Amniotic stem cell (primary cell): ENCODE results near the gene WNT7B.

ENCODE experiments used
- DNase-seq: peaks from one replicate; lab custom pipeline; 2025; lab: John Stamatoyannopoulos, UW

WNT7B gene

DNA sequence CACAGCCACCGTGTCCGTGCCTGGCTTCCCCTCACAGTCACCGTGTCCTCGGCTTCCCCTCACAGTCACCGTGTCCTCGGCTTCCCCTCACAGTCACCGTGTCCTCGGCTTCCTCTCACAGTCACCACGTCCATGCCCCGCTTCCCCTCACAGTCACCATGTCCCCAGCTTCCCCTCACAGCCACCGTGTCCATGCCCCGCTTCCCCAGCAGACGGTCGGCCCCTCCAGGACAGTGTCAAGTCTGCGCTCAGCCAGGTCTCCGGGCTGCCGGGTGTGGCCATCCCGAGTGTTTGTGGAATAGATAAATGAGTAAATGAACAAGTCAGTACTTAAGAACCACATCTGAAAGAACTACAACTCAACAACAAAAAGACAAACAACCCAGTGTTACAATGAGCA lies 23.8 kb downstream of the WNT7B start:
- DNase-seq: no peak

DNA sequence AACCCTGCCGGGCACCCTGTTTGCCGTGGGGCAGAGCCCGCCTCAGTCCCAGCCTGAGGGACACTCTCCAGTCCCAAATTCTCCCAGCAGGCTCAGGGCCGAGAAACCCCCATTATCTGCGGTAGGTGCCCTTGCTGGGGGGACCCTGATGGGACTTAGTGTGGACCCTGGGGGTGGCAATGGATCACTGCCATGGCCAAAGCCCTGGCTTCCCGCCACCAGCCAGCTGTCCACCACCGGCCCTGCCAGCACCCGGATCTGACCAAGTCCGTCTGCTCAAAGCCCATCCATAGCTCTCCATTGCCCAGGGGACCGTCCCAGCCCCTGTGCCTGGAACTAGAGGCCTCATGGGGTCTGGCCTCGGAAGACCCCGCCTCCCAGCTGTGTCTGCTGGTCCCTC lies 24.4 kb downstream of the WNT7B start:
- no peak for DNase-seq

DNA sequence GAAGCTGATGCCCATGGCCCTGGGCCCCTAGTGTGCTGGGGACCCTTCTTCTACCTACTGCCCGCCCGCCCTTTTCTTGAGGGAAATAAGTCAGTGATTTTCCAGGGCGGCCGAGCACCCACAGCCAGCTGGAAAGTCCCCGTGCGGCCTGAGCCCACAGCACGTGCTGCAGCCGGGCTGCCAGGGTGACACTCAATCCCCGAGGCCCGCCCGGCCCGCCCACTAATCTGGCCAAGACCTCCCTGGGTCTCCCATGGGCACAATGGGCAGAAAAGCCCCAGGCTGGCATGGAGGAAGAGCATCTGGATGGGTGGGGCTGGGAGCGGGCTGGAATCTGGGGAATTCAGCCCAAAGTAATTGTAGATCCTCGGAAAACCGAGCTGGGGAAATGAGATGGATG lies 24.8 kb downstream of the WNT7B start:
- DNase-seq: no peak

DNA sequence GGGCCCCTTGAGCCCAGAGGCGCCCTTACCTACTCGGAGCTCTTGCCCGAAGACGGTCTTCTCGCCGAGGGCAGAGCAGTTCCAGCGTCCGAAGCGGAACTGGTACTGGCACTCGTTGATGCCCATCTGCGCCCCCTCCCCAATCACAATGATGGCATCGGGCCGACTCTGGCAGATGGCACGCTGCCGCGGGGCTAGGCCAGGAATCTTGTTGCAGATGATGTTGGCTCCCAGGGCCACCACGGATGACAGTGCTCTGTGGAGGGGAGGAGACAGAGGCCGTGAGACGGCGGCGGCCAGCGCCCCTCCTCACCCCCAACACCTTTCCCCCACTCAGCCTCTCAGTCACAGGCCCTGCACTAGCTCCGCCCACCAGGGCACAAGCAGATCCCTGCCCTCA lies 27.1 kb downstream of the WNT7B start:
- no peak for DNase-seq

DNA sequence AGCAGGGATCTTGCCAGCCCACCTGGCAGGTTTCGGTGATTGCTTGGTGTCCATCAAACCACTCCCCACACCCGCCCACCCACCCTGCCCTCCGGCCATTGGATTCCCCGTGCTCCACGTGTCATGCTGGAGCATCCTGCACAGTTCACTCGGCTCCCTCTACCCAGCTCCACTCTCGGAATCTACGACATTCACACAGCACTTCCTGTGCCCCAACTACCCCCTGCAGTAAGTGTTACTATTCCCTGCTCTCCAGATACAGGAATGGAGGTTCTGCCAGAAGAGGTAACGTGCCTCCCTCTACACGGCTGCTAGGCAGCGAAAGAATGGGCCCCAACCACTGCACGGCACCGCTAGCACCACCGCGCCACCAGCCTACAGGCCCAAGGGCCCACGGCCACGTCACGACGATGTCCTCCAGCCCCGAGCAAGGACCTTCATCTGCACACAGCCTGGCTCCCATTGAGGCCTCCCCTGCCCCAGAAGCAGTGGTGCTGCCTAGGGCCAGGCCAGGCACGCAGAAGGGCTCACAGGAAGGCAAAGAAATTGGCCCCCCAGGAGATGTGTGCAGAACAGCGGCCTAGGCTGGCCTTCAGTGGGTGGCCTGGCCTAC lies 27.6 kb downstream of the WNT7B start:
- no peak for DNase-seq

DNA sequence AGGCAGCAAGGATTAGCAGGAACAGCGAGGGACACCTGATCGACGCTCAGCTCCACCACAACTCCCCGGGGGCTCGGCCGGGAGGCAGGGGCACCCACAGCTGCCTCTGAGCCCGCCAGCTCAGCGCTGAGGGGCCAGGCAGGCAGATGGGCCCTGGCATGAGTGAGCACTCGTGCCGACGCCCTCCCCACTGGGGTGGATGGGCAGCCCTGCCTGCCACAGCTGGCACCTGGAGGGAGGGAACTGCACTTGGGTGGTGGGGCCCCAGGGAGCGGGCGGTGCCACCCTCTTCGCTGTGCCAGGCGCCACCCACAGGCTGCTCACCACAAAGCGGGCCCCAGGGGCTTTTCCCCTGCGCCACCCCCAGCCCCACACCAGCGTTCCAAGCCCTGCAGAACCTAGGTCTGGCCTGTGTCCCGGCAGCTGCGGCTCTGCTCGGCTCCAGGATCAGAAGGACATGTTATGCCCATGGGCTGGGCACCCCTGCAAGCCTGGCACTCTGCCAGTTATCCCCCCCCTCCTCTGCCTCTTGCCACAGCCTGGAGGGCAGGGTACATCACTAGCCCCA lies 28.8 kb downstream of the WNT7B start:
- DNase-seq: no peak

DNA sequence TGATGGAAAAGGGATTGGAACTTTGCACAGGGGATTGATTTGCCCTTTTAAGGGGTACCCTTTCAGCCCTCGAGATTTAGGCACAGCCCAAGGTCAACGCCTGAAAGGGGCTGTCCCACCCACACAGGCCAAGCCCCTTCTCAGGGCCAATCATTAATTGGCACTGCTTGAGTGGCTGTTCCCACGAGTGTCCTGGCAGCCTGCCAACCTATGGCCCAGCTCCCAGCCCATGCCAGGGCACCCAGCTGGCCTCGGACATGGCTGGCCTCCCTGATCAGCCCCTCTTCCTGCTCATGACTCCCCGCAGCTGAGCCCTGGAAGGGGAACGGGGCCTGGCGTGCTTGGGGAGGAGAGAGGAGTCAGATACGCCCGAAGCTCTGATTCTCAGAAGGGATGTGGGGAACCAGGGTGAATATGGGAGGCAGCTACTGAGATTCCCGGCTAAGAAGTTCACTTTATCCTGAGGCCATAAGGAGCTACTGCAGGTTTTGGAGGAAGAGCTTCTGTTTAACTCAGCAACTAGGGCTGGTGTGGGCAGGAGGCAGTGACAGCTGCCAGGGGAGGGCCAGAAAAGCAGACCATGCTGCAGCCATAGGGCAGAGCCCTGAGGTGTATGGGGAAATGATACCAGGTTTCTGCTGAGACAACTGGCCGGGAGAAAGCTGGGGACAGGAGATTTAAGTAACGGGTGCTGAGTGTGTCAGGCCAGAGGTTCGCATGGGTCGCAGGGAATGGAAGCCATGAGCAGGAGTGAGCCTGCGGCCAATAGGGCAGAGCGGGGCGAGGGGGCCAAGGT lies 30.0 kb downstream of the WNT7B start:
- DNase-seq: no peak

DNA sequence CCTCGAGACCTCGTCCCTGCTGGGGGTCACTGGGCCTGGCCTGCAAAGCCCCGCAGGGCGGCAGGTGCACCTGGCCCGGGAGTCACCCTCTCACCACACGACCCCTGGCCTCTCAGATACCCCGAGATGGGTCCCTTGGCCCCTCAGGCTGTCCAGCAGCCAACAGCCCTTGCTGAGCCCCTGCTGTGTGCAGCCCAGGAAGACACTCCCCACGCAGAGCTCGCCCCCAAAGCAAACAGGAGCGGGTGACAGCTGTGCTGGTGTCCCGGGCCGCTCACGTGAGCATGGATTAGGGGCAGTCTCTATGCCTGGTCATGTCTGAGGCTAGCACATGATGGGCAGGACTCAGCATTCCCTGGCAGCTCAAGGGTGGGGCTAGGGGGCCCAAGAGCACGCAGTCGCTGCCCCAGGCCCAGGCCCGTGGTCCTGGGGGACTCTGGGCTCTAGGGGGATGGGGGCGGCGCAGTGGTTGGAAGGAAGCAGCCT lies 31.3 kb downstream of the WNT7B start:
- DNase-seq: no peak

DNA sequence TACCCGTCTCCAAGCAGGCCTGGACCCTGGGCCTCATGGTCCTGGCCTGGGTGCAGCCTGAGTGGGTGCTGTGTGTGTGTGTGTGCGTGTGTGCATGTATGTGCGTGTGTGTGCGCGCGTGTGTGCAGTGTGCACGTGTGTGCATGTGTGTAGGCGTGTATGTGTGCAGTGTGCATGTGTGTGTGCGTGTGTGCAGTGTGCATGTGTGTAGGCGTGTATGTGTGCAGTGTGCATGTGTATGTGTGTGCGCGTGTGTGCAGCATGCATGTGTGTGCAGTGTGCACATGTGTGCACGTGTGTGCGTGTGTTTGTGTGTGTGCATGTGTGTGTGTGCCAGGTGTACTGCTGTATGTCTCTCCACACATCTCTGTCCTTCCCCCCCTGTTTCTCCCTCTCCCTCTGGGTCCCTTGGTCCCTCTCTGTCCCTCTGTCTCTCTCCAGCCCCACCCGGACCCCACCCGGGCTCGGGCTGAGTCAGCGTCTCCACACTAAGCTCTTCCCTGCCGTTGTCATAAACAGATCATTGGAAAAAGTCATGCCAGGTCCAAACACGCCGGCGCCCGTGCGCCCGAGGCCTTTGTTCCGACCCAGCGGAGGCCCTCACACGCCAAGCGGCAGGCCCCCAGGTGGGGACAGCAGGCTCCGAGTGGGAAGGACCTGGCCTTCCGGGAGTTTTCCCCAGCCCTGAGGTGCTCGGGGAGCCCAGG lies 34.0 kb downstream of the WNT7B start:
- DNase-seq: no peak

DNA sequence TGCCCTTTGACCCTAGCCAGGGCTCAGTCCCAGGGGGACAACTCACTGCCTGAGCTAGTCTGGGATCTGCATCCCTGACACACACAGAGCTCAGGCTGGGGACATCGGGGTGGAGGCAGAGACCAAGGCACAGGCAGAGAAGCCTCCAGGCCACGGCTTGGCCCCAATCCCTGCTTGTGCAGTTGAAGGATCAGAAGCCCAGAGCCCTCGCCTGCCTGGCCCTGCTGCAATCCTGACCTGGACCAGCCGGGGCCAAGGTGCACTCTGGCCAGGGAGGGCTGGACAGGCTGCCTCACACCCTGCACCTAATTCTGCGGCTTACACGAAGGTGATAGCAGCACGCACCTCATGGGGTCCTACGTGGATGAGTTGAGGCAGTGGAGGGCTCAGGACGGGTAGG lies 34.6 kb downstream of the WNT7B start:
- DNase-seq: no peak

DNA sequence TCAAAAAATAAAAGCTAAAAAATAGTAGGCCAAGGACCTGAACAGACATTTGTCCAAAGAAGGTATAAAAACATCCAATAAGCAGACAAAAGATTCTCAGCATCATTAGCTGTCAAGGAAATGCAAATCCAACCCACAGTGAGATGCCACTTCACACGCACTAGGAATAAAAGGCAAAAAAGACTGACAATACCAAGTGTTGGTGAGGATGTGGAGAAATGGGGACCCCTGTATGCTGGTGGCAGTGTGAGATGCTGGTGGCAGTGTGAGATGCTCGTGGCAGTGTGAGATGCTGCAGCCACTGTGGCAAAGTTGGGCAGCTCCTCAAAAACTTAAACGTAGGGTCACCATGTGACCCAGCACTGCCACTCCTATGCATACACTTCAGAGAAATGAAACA lies 38.0 kb downstream of the WNT7B start:
- DNase-seq: no peak

DNA sequence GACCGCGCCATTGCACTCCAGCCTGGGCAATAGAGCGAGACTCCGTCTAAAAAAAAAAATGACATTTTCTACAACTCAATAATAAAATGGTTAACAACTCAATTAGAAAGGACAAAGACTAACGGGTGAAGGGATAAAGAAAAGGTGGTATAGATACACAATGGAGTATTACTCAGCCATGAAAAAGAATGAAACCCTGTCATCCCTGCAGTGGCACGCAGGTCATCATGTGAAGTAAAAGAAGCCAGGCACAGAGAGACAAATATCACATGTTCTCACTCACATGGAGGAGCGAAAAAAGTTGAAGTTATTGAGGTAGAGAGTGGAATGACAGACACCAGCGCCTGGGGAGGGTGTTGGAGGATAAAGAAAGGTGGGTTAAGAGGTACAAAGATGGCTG lies 39.0 kb downstream of the WNT7B start:
- DNase-seq: no peak

DNA sequence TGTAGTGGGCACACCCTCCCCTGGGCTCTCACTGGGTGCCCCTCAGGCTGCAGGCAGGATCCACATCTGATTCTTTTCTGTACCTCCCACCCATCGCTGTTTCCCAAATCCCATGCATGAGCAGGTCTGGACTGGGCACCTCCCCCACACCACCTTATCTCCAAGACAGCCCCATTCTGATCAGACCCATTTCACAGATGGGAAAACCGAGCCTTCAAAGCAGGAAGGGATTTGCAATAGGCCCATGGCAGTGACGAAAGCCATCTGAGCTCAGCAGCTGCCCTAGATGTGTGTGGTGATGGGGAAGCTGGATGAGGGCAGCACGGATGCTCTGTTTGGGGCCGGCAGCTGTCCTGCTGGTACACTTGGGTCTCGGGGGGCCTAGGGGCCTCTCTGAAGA lies 41.4 kb downstream of the WNT7B start:
- no peak for DNase-seq

DNA sequence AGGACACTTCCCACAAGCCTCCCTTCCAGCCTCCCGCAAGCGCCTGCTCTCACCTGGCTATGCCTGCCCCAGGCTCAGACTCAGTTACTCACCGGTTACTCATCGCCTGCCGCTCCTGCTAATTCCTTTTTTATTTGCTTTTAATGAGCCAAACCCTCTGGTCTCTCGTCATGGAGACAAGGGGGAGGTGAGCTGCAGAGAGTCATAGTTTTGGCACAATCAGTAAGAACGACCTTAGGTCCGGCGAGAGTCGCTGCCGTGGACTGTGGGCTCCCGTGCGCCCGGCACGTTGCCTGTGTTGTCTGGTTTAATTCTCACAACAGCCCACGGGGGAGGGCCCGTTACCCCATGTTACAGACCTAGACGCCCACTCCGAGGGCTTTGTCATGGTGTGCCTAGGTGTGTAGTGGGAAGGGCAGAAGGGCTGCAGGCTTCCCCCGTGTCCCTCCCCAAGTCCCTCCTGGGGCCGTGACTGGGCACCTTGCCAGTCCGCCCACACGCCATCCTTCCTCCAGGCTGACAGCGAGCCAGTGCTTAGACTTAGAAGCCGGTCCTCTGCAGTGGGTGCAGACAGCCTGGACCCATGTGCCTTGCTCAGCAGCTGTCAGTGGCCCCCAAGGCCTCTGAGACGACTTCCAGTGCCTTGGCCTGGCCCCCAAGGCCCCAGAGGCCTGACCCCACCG lies 42.2 kb downstream of the WNT7B start:
- DNase-seq: peak; percentile 50

DNA sequence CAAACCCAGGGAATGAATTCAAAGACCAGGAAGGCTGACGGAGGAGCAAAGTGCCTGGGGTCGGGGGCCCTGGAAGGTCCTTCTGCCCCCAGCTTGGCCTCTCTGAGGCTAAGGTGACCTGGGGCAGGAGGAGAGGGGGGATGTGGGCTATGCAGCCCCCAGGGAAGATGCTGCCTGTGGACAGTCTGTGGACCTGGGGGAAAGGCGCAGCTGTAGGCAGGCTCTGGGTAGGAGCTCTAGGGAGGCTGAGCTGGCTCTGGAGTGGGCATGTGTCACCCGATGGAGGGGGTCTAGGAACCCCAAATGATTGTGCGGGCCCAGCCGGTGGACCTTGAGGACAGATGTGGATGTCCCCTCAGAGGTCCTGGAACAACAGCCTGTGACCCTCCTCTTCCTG lies 42.8 kb downstream of the WNT7B start:
- no peak for DNase-seq

DNA sequence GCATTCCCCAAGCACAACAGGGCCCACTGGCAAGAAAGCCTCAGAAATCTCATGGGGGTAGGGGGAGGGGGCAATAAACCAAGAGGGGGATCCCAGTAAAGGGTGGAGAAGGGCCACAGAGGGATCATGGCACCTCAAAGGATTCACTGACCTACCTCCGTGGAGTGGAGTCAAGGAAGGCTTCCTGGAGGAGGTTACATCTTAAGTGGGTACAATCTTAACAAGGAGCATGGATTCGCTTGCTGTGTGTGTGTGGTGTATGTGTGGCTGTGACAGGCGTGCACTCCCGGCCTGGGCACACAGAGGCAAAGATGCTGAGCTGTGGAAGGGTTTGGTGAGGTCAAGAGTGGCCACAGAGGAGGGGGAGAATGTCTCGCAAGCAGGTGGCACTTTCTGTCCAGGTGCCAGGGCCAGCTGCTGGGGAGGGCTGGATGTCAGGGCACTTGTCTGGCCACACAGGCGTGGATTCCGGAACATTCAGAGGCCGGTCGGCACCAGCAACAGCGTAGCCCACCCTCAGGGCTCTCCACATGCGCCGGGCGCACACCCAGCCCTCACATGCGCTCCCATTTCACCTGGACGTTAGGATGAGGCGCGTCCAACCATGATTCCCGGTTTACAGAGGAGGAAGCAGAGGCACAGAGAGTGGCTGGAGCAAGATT lies 43.3 kb downstream of the WNT7B start:
- DNase-seq: no peak

DNA sequence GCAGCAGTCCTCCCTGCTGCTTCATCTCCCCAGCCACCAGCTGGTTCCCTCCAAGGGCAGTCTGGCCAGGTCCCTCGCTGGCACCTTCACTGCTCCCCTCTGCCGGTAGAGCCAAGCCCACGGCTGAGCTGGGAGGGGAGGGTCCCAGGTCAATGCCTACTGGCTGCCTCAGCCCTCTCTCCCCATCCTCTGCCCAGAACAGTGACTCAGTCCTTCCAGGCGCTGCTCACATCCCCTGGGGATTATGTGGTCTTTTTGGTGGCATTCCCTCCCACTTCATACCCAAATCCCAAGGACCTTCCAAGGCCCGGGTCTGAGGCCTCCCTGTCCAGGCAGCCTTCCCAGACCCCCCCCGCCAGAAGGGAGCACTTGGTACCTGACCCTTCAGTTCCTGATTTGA lies 44.9 kb downstream of the WNT7B start:
- peak; percentile 16 for DNase-seq

DNA sequence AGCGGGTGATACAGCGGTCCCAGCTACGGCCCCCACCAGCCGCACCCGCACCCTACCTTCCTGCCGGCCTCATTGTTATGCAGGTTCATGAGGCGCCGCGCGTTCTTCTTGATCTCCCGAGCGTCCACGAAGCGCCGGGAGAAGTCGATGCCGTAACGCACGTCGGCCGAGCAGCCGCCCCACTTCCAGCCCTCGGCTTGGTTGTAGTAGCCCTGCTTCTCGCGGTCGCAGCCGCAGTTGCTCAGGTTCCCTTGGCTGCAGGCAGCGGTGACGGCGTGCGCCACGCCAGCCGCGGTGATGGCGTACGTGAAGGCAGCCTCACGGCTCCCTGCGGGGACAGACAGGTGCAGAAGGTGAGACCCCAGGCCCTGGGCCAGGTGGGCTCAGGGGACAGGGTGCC lies 45.9 kb downstream of the WNT7B start:
- no peak for DNase-seq

DNA sequence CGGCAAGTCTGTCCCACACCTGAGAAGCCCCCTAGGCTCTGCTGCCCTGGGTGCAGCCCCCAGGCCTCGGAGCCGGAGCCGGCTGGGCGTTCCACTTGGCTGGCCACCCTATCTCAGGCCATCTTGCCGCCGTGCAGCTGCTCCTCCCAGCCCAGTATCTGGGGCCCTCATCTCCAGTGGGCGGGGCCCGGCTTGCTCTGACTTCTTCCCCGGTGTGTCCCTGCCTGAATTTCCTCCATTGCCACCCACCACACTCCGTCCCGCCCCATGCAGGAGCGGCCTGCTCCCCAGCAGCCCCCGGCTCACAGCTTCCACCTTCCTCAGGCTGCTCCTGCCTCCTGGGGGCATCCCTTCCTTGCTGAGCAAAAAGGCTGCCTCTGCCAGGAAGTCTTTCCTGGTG lies 46.6 kb downstream of the WNT7B start:
- no peak for DNase-seq

DNA sequence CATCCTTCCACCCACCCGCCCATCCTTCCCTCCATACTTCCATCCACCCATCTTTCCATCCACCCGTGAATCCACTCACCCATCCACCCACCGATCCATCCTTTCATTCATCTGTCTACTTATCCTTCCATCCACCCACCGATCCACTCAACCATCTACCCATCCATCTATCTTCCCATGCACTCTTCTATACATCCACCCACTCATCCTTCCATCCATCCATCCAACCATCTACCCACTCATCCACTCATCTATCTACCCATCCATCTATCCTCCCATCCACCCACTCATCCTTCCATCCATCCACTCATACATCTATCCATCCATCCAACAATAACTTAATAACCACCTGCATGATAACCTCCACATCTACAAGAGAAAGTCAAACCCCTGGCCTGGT lies 47.3 kb downstream of the WNT7B start:
- DNase-seq: no peak

DNA sequence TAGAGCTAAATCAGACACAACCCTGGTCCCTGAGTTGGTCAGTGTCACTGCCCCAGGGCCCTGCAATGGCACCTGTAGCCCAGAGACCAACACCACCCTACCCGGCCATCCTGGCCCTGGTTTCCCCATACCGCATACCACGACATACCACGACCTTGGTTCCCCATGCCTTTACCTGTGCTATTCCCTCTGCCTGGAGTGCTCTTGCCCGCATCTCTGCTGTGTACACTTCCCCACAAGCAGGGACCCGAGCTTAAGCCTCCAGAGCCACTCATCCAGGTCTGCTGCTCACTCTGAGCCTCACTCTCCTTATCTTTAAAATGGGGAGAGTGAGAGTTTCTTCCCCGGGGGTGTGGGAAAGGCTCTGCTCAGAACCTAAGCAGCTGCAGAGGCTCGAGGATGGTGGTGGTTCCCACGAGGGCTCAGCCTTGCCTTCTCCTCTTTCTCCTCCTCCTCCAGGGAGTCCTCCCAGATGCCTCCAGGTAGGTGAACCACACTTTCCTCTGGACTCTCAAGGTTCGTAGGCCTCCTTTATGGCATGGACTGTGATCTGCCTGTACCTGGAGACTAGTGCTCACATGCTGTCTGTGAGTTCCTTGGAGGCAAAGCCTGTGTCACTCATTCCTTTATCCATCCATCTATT lies 48.1 kb downstream of the WNT7B start:
- no peak for DNase-seq
